Measurements from ENCODE around the gene FLYWCH1. TPM values are rescaled to one million over a fixed set of nuclear protein-coding genes. Genes with fewer than 3 reads are reported as not detected.

The FLYWCH1 gene
- total and polyA plus RNA-seq, 2 donors (not counting 3 experiments of a cell fraction or from before 2014, with no cell fraction given): 32.0 to 51.2 TPM

GRCh38 chr16:2937170-2937569, 25.4 kb downstream of the FLYWCH1 start:
- Histone ChIP-seq H3K27me3 (ENCODE audit: control insufficient read depth in 2 of 2, insufficient read depth in 2 of 2, low read length in 2 of 2) (no peaks in the 10 kb centered on the region), H2AFZ (ENCODE audit: low read depth, low read length) (no peak overlapping the region), H3K4me3 (replicated peaks in 1 of 3; ENCODE audit: insufficient read depth in 1 of 3, low read depth in 1 of 3, low read length in 3 of 3) (no peak overlapping the region), H3K27ac (ENCODE audit: insufficient read depth, low read depth, low read length) (no peak overlapping the region), H3K9ac (replicated peaks; ENCODE audit: extremely low read depth, insufficient read depth, low read length) (no peak overlapping the region), H3K79me2 (ENCODE audit: control insufficient read depth, insufficient read depth, low read length) (no peaks in the 10 kb centered on the region), H4K20me1 (replicated peaks; ENCODE audit: control insufficient read depth, extremely low read depth, insufficient read depth, low read length) (no peaks in the 10 kb centered on the region), H3K4me2 (ENCODE audit: insufficient read depth, low read length) (no peak overlapping the region), H3K9me1 (replicated peaks; ENCODE audit: control insufficient read depth, extremely low read depth, insufficient read depth, low read length) (no peaks in the 10 kb centered on the region), H3K4me1 (ENCODE audit: control insufficient read depth, extremely low read depth, insufficient read depth, low read length) (no peaks in the 10 kb centered on the region), H3K36me3 (ENCODE audit: control insufficient read depth in 2 of 2, extremely low read depth in 1 of 2, insufficient read depth in 2 of 2, low read length in 2 of 2) (peaks cover 10 to 40% of the 10 kb centered on the region in 2 experiments), H3K9me3 (replicated peaks; ENCODE audit: control insufficient read depth, insufficient read depth, low read length) (no peaks in the 10 kb centered on the region)
- dilution Hi-C loops (cut with MboI; ENCODE audit: extremely low pct_ligation_motif_present, low sequenced_read_pairs) (no loop called here), intact Hi-C loops (cut with micrococcal nuclease) (no loop called here)
- CTCF ChIA-PET: no interaction called here
- DNase-seq (ENCODE audit: low read depth, low spot score): no peak
- TF ChIP-seq MYC (IDR thresholded peaks at IDR 0.05; ENCODE audit: low read depth, low read length) (no peak), GATA2 (IDR thresholded peaks at IDR 0.05; ENCODE audit: insufficient read depth, insufficient read length, low read depth, low read length) (no peak), POLR2A (IDR thresholded peaks at IDR 0.05; ENCODE audit: low read depth, low read length) (no peak), EZH2 (IDR thresholded peaks at IDR 0.05; ENCODE audit: borderline replicate concordance, low read depth, low read length, severe bottlenecking) (no peak), CTCF (IDR thresholded peaks at IDR 0.05; ENCODE audit: extremely low read depth in 1 of 2, insufficient read depth in 1 of 2, low read depth in 1 of 2, low read length in 2 of 2) (no peak), POLR2AphosphoS5 (IDR thresholded peaks at IDR 0.05; ENCODE audit: insufficient read depth, low read depth, low read length) (no peak), JUN (IDR thresholded peaks at IDR 0.05; ENCODE audit: borderline replicate concordance, insufficient read depth, insufficient read length, low read depth) (no peak), MAX (IDR thresholded peaks at IDR 0.05; ENCODE audit: insufficient read depth, insufficient read length) (no peak), FOS (IDR thresholded peaks at IDR 0.05; ENCODE audit: borderline replicate concordance, insufficient read depth, low read length) (no peak)
- no peak for FAIRE-seq
- no TSS peak for BruUV-seq (replicated peaks)
- POLR2A ChIA-PET: no interaction called here

Data from endothelial cell of umbilical vein (primary cell).